T1000 (cell line): ENCODE data around the gene ZNF157.
"Not testable (repeated sequence)": the region's sequence is repeated elsewhere in the genome, so short reads cannot be mapped to it uniquely, and the experiment has no call there.

Experiments used
- DNase-seq: peaks from one replicate; lab custom pipeline; 2025; ENCODE audit warnings: mixed read lengths; lab: John Stamatoyannopoulos, UW

The ZNF157 gene

DNA sequence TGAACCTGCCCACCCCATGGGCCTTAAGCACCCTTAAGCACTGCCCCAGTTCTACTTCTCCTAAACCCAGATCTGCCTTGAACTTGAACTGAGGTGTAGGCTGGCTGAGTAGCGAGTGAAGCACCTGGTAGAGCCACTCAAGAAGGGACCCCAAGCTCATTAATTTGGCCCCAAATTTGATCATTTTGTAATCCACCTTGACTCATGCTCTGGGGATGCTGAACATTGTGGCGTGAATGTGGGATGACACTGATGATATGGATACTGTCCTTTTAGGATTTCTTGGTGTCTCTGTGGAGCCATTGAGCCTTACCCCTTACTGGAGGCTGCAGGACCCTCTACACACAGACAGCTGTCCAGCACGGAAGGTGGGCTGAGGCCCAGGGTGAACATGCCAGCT, at the start of gene ZNF157:
TSS of gene ZNF157 (plus strand) at position 301 of the 400 bp plus-strand sequence. CDS start at position 392, 91 bp downstream.
- no peak for DNase-seq

DNA sequence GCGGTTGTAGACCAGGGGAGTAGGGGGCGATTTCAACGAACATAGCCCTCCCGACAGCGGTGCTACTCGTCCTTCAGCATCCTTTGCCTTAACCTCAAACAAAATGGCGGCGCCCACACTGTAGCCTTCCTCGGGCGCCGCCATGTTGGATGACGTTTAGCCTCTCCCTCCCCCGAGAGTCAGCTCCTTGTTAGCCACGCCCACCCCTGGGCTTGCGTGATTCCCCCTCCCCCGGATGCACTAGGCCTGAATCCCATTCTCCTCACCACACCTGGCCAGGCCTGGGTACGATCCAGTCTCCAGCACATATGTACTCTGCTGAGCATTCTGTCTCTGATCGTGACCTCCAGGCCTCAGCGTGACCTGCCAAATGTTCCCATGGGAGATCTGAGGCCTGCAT, 49.0 kb upstream of the ZNF157 start:
- DNase-seq = no peak

- no peak for DNase-seq
Measured at GRCh38 chrX:47321823-47322371, 48.5 kb upstream of the ZNF157 start.

GRCh38 chrX:47327902-47328301, 42.5 kb upstream of the ZNF157 start:
- DNase-seq = no peak

DNA sequence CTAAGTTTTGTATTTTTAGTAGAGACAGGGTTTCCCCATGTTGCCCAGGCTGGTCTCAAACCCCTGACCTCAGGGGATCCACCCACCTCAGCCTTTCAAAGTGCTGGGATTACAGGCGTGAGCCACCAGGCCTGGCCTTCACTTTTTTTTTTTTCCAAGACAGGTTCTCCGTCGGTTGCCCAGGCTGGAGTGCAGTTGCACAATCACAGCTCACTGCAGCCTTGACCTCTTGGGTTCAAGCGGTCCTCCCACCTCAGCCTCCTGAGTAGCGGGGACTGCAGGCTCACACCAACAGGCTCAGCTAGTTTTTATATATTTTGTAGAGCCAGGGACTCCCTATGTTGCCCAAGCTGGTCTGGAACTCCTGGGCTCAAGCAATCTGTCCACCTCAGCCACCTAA, 37.6 kb upstream of the ZNF157 start:
- DNase-seq = not testable (repeated sequence)

GRCh38 chrX:47351706-47352105, 18.7 kb upstream of the ZNF157 start:
- no peak for DNase-seq

DNA sequence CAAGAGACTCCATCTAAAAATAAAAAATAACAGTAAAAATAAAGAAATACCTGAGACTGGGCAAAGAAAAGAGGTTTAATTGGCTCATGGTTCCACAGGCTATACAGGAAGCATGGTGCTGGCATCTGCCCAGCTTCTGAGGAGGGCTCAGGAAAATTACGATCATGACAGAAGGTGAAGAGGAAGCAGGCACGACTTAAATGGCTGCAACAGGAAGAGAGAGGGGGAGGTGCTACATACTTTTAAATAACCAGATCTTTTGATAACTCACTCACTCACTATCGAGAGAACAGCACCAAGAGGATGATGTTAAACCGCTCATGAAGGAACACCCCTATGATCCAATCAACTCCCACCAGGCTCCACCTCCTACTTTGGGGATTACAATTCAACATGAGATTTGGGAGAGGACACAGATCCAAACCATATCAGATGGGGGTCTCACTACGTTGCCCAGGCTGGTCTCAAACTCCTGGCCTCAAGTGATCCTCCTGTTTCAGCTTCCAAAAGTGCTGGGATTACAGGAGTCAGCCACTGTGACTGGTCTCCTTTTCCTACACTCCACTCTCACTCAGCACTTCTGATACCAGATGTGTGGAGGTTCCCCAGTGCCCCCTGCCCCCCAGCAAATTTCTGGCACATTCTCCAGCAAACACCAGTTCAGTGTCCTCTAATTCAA, 11.9 kb upstream of the ZNF157 start:
- DNase-seq = no peak

- DNase-seq = no peak
Measured at GRCh38 chrX:47360423-47361179, 9.8 kb upstream of the ZNF157 start.

- DNase-seq = no peak
Measured at GRCh38 chrX:47361538-47362511, 8.6 kb upstream of the ZNF157 start.

DNA sequence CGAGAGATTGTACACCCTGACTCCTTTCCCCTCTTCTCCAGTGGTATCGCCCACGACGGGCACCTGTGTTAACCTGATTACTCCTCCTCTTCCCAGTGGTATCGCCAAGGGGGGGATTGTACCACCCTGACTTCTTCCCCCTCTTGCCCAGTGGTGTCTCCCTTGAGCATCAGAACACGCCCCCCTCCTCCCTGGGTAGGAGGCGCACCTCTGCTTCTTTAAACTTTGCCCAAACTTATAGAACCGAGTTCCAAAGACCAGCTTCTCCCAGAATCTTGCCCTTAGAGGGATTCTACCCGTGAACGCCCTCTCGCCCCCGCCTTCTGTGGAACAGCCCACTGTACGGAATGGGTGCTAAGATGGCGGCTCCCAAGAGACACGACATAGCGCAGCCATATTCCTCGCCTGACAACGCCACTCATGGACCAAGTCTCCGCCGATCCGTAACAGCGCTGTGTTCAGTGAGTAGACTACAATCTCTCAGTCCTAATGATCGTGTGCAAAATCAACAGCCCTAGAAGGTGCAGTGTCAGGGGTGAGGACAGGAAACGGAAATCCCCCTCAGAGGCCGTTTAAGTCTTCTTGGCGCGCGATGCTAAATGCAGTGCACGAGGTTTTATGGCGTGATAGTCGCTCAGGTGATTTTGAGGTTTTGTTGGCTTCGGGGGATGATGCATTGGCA, 4.2 kb upstream of the ZNF157 start:
- DNase-seq = no peak

GRCh38 chrX:47373198-47373597, 2.8 kb downstream of the ZNF157 start:
- no peak for DNase-seq

GRCh38 chrX:47380268-47380667, 9.9 kb downstream of the ZNF157 start:
- DNase-seq = no peak

DNA sequence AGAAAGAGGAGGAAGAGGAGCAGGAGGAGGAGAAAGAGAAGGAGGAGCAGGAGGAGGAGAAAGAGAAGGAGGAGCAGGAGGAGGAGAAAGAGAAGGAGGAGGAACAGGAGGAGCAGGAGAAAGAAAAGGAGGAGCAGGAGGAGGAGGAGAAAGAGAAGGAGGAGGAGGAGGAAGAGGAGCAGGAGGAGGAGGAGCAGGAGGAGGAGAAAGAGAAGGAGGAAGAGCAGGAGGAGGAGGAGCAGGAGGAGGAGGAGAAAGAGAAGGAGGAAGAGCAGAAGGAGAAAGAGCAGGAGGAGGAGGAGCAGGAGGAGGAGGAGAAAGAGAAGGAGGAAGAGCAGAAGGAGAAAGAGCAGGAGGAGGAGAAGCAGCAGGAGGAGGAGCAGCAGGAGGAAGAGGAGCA, 10.5 kb downstream of the ZNF157 start:
- not testable (repeated sequence) for DNase-seq

DNA sequence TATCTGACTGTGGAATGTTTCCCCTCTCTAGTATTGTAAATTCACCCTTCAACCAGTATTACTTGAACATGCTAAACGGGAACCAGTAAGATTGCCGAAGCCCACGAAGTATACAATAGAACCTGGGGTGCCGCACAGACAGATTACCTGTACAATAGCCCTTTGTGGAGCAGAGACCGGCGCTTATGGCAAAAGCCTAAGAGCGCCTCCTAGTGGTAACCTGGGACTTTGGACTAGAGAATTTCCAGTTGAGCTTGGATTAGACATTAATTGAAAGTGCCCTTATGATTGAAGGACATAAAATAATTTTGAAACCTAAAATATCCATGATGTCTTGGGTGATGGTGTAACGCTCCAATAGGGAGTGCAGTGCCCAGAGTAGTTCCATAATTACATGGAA, 14.1 kb downstream of the ZNF157 start:
- no peak for DNase-seq

- no peak for DNase-seq
Measured at GRCh38 chrX:47390780-47391179, 20.4 kb downstream of the ZNF157 start.

- no peak for DNase-seq
Measured at GRCh38 chrX:47413179-47413594, 42.8 kb downstream of the ZNF157 start.

DNA sequence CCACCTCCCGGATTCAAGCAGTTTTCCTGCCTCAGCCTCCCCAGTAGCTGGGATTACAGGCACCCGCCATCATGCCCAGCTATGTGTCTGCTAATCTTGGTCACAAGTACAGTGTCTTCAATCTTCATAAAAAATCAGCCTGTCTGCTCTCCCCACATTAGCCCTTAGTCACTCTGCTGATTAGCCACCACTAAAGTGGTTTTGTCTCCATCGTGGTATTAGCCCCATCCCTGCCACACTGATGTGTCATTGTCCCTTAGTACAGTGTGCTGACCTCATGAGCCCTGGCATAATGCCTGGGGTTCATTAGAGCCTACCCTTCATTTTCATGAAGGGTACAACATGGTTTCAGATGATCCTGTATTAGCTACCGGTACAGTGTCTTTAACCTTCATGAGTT, 49.9 kb downstream of the ZNF157 start:
- DNase-seq = no peak

- no peak for DNase-seq
Measured at GRCh38 chrX:47420962-47421361, 50.6 kb downstream of the ZNF157 start.

DNA sequence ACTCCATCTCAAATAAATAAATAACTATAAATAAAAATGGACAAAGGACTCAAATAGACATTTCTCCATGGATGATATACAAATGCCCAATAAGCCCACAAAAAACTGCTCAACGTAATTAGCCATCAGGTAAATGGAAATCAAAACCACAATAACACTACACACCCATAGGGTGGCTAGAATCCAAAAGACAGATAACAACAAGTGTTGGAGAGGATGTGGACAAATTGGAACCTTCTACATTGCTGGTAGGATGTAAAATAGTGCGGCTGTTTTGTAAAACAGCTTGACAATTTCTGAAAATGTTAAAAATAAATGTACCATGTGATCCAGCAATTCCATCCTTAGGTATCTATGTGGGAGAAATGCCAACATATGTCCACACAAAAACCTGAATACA, 52.1 kb downstream of the ZNF157 start:
- no peak for DNase-seq

DNA sequence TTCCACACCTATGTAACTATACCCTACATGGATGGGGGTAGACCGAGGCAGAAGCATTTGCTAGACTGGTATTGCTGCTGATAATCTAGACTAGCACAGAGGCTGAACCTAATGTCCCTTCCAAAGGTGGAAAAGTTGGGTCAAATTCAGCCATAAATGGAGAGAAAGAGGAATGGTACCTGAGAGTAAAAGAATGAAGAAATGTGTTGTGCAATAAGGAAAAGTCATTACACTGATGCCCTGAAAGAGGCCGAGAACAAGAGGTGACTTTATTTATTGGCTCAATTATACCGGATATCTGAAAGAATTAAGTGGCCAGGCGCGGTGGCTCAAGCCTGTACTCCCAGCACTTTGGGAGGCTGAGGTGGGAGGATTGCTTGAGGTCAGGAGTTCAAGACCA, 60.5 kb downstream of the ZNF157 start:
- no peak for DNase-seq

GRCh38 chrX:47446431-47446830, 76.1 kb downstream of the ZNF157 start:
- DNase-seq = no peak

GRCh38 chrX:47446971-47447370, 76.6 kb downstream of the ZNF157 start:
- DNase-seq = no peak
